ENCODE data around the gene ULK2.
"Not testable (repeated sequence)": the region's sequence is repeated elsewhere in the genome, so short reads cannot be mapped to it uniquely, and the experiment has no call there.

ULK2 gene

GRCh38 chr17:19867329-19868078 is at the start of gene ULK2:
Gene ULK2 (minus strand): TSS chr17:19867936. CDS start chr17:19867417, 519 bp downstream.
- peak; percentile 52 for DNase-seq (ENCODE audit: low spot score)

- no peak for DNase-seq (ENCODE audit: low spot score)
Observed at GRCh38 chr17:19915245-19915978, 47.7 kb upstream of the ULK2 start.

- DNase-seq (ENCODE audit: low spot score), result no peak
Observed at GRCh38 chr17:19911033-19911432, 43.3 kb upstream of the ULK2 start.

- no peak for DNase-seq (ENCODE audit: low spot score)
Observed at GRCh38 chr17:19909139-19909538, 41.4 kb upstream of the ULK2 start.

- no peak for DNase-seq (ENCODE audit: low spot score)
Observed at GRCh38 chr17:19905502-19905901, 37.8 kb upstream of the ULK2 start.

- DNase-seq (ENCODE audit: low spot score), result no peak
Observed at GRCh38 chr17:19904924-19905323, 37.2 kb upstream of the ULK2 start.

- DNase-seq (ENCODE audit: low spot score), result no peak
Observed at GRCh38 chr17:19904412-19904811, 36.7 kb upstream of the ULK2 start.

GRCh38 chr17:19900809-19901208 is 33.1 kb upstream of the ULK2 start:
- no peak for DNase-seq (ENCODE audit: low spot score)

GRCh38 chr17:19897903-19898302 is 30.2 kb upstream of the ULK2 start:
- no peak for DNase-seq (ENCODE audit: low spot score)

GRCh38 chr17:19897090-19897837 is 29.5 kb upstream of the ULK2 start:
- DNase-seq (ENCODE audit: low spot score), result no peak

GRCh38 chr17:19896679-19897078 is 28.9 kb upstream of the ULK2 start:
- no peak for DNase-seq (ENCODE audit: low spot score)

GRCh38 chr17:19890554-19890953 is 22.8 kb upstream of the ULK2 start:
- DNase-seq (ENCODE audit: low spot score), result not testable (repeated sequence)

- DNase-seq (ENCODE audit: low spot score), result not testable (repeated sequence)
Observed at GRCh38 chr17:19890001-19890400, 22.3 kb upstream of the ULK2 start.

- no peak for DNase-seq (ENCODE audit: low spot score)
Observed at GRCh38 chr17:19886116-19886515, 18.4 kb upstream of the ULK2 start.

- no peak for DNase-seq (ENCODE audit: low spot score)
Observed at GRCh38 chr17:19883537-19884215, 15.9 kb upstream of the ULK2 start.

GRCh38 chr17:19880393-19880792 is 12.7 kb upstream of the ULK2 start:
- no peak for DNase-seq (ENCODE audit: low spot score)

- no peak for DNase-seq (ENCODE audit: low spot score)
Observed at GRCh38 chr17:19877364-19877945, 9.7 kb upstream of the ULK2 start.

- no peak for DNase-seq (ENCODE audit: low spot score)
Observed at GRCh38 chr17:19876529-19877161, 8.9 kb upstream of the ULK2 start.

GRCh38 chr17:19874256-19874655 is 6.5 kb upstream of the ULK2 start:
- no peak for DNase-seq (ENCODE audit: low spot score)

- DNase-seq (ENCODE audit: low spot score), result no peak
Observed at GRCh38 chr17:19873346-19873745, 5.6 kb upstream of the ULK2 start.

- no peak for DNase-seq (ENCODE audit: low spot score)
Observed at GRCh38 chr17:19868079-19868395, 301 bp upstream of the ULK2 start.

GRCh38 chr17:19867079-19867328 is 732 bp downstream of the ULK2 start:
- peak; percentile 62 for DNase-seq (ENCODE audit: low spot score)
